Activated CD4-positive, alpha-beta T cell treated with anti-CD3 and anti-CD28 coated beads, Interleukin-2, amount 50 U/mL, for 24 hours (primary cell): ENCODE results near the gene SOX10.
"Not testable (repeated sequence)": the region's sequence is repeated elsewhere in the genome, so short reads cannot be mapped to it uniquely, and the experiment has no call there.

ENCODE experiments used
- DNase-seq, 2 donors: peaks; one replicate each; pipeline ENCODE4 v3.0.0-alpha.2; 2020; ENCODE audit warnings: low read depth in 1 of 2, low spot score in 1 of 2

SOX10 gene

DNA sequence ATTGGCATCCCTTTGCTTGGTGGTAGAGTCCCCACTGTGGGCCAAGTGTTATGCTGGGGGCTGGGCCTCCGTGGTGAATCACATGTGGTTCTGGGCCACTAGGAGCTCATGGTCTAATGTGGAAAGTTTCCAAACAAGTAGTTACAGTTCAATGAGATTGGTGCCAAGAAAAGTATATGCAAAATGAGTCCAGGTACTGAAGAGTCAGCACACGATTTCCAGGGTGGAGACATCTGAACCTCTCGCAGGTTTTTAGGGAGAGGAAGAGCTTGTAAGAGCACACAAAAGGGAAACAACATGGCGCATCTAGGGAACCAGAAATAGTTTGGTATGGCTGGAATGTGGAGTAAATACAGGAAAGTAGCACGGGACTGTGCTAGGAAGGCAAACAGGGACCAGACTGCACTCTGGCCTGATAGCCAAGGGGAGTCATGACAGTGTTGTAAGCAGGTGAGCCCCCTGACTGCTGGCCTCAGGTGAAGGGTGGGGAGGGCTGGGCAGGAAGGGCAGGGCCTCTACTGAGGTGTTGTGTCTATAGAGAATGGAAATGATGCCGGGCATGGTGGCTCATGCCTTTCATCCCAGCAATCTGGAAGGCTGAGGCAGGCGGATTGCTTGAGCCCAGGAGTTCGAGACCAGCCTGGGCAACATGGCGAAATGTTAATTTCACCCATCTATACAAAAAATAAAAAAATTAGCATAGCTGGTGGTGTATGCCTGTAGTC, 18.3 kb downstream of the SOX10 start:
- DNase-seq: no peak

DNA sequence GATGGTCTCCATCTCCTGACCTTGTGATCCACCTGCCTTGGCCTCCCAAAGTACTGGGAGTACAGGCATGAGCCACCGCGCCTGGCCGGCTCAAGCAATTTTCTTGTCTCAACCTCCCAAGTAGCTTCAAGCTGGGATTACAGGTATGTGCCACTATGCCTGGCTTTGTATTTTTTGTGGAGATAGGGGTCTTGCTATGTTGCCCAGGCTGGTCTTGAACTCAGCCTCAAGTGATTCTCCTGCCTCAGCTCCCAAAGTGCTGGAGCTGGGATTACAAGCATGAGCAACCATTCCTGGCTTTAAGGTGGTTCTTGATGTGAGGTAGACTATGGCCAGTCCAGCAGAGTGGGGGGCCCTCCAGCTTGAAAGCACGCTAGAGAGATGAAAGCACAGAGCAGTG, 23.3 kb downstream of the SOX10 start:
- no peak for DNase-seq

DNA sequence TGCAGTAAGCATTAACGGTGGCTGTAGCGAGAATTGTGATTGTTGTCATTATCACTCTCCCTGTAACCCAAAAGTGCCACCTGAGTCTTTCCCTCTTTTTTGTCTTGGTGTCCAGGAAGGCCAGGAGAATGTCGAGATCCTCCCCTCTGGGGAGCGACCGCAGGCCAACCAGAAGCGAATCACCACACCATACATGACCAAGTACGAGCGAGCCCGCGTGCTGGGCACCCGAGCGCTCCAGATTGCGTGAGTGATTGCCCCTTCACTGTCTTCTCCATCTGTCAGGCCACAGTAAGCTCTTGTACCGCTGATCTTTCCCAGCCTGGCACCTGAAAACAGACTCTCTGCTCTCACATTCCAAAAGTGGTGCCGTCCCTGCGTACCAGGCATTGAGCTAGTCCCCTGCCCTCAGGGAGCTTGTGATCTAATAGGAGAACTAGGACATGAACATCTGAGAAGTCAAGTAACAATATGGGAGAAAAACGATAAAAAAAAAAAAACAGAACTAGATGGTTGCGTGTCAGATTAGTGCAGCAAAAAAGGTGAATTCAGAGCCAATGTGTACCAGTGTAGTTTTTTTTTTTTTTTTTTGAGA, 25.0 kb downstream of the SOX10 start:
- no peak for DNase-seq

DNA sequence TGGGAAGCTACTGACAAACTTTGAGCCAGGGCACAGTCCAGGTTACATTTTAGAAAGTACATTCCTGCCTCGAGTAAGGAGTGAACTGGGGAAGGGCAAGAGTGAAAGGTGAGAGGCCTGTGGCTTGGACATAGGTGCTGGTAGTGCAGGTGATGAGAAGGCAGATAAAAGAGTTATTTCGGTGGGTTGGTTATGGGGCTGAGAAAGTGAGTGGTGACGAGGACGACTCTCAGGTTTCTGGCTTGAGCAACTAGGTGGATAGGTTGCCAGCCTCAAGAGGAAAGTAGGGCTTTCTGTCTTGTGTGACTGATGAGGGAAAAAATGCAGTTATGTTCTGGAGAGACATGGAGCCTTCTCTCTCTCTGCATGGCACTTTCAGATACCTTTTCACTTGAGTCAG, 27.1 kb downstream of the SOX10 start:
- no peak for DNase-seq

DNA sequence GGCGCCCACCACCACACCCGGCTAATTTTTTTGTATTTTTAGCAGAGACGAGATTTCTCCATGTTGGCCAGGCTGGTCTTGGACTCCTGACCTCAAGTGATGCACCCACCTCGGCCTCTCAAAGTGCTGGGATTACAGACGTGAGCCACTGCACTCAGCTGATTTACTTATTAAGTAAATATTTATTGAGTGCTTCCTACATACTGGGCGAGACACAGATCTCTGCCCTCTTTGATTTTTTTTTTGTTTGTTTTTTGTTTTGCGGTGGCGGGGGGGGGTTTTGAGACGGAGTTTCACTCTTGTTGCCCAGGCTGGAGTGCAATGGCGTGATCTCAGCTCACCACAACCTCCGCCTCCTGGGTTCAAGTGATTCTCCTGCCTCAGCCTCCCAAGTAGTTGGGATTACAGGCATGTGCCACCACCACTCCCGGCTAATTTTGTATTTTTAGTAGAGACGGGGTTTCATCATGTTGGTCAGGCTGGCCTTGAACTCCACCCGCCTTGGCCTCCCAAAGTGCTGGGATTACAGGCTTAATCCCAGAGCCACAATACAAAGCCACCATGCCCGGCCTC, 28.4 kb downstream of the SOX10 start:
- not testable (repeated sequence) for DNase-seq

DNA sequence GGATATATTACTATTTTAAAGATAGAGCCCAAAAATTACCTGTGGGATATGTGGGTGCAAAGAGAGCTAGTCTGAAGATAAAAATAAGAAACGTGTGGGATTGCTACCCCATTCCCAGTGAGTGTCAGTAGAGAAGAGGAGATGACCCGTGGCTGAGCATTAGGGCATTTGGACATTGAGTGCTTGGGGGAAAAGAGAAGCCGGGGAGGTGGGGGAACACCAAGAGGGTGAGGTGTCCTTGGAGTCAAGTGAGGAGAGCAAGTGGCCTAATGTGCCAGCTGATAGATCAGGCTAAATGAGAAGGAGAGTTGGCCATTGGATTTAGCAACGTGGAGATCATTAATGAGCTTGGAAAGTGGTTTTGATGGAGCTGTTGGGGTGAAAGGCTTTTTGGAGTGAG, 29.7 kb downstream of the SOX10 start:
- no peak for DNase-seq

DNA sequence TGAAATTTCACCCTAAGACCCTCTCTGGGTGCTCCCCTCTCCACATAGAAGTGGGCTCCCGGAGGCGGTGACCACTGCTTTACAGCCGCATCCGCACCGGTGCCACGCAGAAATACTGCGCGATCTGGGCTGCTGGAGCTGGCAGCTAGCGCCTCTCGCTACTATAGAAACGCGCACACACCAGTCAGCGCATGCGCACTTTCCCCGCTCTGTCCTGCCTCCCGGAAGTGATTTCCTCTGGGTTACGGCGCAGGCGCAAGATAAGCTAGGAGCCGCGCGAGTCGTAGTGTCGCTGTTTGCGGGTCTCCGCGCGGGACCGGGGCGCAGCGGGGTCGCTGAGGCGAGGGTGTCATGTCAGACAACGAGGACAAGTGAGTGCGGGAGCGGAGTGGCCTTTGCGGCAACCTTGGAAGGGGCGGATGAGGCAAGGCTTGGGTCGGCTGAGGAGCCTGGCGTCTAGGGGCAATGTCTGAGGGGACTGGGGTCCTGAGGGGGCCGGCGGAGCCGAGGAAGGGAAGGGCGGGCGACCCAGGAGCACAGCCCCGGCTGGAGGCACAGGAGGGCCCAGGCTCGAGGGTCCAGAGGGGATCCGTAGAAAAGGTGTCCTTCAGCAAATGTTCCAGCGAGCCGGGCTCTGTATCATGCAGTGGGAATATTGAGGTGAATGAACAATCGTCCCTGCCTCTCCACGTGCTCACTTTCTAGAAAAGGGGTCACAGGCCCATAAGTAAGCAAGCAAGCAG, 30.7 kb downstream of the SOX10 start, which contains the start of the genes C22orf23 and POLR2F:
C22orf23 (minus strand) TSS at position 165 of the 743 bp plus-strand sequence. CDS start 452 bp downstream, outside the sequence.
POLR2F (plus strand) TSS at position 263 of the 743 bp plus-strand sequence; CDS start at position 352, 89 bp downstream.
- DNase-seq: peak; percentile 91 to 96

DNA sequence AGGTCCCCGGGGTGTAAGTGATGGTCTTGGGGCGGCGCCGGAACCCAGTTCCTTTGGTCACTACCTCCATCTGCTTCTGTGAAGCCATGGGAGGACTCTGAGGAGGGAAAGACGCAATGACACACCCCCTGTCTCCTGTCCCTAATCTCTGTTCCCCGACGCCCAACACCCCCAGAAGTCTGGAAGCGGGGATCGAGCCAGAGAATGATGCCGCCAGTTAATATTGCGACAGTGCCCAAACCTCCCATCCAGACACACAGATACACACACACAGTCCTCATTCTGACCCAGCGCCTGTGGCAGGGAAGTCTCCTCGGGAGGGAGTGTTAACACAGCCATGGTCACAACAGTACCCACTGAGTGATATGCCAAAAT, 31.3 kb downstream of the SOX10 start:
- DNase-seq: no peak

DNA sequence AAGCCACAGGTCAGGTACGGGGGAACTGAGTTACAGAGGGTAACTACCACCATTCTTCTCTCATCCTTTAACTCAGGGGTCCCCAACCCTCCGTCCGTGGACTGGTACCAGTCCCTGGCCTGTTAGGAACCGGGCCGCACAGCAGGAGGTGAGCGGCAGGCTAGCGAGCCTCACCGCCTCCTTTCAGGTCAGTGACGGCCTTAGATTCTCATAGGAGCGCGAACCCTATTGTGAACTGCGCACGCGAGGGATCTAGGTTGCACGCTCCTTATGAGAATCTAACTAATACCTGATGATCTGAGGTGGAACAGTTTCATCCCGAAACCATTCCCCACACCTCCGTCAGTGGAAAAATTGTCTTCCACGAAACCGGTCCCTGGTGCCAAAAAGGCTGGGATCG, 31.7 kb downstream of the SOX10 start:
- DNase-seq: not testable (repeated sequence)

DNA sequence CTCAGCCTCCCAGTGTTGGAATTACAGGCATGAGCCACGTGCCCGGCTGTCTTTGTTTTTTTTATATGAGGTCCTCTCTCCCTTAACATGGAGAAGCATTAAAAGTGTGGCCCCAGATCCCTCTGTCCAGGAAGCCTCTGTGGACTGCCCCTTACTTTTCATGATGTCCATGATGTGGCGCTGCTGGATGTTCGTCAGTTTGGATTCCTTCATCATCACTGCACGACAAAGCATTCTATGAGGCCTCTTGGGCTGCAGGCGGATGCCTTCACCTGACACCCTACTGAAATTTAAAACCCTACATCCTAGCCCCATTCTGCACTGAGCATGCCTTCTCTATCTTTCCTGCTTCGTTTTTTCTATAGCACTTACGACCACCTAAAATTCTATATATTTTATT, 33.0 kb downstream of the SOX10 start:
- DNase-seq: no peak

DNA sequence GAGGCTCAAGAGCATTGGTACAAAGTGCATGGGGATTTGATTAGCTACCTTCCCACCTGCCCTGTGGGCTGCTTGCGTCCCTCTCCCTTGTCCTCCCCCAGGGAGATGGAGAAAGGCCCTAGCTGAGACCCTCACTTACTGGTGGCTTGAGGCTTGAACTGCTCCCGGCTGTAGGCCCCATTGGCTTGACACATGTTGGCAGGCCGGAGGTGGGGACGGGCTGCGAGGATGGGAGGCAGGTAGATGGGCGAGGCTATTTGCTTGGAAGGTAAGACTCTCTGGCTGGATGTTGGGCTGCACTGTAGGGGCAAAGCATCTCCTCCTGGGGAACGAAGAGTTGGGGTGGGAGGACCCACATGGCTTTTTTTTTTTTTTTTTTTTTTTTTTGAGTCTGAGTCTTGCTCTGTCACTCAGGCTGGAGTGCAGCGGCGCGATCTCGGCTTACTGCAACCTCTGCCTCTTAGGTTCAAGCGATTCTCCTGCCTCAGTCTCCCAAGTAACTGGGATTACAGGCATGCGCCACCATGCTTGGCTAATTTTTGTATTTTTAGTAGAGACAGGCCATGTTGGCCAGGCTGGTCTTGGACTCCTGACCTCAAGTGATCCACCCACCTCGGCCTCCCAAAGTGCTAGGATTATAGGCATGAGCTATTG, 37.1 kb downstream of the SOX10 start:
- not testable (repeated sequence) for DNase-seq

DNA sequence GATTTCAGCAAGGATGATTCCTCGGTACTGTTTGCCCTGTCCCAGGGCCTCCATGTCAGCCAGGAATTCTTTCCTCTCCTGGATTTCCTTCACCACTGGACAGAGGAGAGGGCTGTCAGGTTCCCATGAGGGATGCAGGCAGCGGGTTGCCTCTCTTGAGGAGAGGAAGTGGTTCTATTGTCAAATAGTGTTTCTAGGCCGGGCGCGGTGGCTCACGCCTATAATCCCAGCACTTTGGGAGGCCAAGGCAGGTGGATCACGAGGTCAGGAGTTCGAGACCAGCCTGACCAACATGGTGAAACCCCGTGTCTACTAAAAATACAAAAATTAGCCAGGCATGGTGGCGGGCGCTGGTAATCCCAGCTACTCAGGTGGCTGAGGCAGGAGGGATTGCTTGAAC, 39.9 kb downstream of the SOX10 start:
- DNase-seq: not testable (repeated sequence)

DNA sequence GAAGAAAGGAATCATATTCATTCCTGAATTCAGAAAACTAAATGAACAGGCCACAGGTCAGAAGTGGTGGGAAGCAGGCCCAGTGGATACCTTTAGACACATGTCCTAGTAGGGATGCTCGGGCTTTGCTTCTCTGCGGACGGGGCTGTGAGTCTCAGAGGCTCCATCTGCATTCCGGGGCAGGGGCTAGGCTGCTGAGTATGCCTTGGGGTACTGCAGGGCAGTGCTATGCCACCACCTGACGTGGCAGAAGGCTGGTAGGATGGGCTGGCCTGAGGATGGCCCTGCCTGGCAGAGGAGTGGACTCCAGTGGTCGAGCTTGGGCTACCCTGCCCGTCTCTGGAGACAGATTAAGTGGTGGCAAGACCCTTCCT, 40.5 kb downstream of the SOX10 start:
- no peak for DNase-seq

DNA sequence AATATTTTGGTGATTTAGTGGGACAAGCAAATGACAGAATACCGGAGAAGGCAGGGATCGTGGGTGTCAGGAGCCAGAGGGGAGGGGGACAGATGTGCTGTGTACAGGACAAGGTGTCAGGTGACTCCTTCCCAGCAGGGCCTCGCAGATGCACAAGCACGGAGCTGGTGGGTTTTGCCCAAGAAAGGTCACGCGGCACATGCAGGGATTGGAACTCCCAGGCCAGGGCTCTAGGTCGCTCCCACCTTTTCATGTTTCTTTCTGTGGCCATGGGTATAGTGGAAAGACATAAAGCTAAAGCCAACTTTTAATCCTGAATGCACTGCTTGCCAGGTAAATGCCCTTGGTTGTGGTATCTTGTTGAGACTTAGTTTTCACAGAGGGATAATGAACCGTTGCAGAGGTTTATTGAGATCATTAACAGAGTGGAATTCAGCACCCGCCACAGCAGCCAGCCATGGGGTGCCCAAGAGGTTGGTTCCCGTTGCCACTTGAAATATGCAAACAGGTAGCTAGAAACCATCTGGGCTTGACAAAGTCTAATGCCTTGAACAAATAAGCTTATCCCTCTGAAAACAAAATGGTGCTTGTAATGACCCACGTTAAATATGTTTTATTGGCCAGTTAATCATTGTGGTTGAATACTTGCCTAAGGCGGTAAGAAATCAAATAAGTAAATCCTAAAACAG, 41.1 kb downstream of the SOX10 start:
- DNase-seq: no peak

DNA sequence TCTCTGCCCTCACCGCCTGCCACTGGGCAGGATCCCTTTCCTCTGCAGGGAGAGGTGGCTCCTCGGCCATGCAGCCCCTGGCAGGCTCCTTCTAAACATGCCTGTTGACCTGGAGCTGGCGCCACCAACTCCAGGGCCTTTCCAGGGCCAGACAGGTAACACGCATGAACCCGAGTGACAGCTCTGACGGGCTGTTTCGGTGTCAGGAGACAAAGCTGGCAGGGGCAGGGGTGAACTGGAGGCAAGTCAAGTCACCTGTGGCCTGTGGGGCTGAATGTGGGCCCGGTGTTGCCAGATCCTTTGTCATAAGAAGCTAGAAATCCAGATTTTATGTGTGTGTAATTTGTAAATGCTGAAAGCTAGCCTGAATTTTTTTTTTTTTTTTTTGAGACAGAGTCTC, 42.2 kb downstream of the SOX10 start:
- DNase-seq: no peak

DNA sequence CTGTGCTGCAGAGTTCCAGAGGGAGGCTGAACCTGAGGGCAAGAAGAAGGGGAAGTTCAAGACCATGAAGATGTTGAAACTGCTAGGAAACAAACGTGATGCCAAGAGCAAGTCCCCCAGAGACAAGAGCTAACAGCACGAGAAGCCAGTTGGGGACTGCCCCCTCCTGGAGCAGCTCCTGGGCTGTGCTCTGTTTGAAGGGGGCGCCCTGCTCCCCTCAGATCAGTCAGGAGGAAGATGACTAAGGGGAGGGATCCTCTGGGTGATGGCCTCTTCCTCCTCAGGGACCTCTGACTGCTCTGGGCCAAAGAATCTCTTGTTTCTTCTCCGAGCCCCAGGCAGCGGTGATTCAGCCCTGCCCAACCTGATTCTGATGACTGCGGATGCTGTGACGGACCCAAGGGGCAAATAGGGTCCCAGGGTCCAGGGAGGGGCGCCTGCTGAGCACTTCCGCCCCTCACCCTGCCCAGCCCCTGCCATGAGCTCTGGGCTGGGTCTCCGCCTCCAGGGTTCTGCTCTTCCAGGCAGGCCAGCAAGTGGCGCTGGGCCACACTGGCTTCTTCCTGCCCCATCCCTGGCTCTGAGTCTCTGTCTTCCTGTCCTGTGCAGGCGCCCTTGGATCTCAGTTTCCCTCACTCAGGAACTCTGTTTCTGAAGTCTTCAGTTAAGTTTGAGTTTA, 43.5 kb downstream of the SOX10 start:
- DNase-seq: no peak

DNA sequence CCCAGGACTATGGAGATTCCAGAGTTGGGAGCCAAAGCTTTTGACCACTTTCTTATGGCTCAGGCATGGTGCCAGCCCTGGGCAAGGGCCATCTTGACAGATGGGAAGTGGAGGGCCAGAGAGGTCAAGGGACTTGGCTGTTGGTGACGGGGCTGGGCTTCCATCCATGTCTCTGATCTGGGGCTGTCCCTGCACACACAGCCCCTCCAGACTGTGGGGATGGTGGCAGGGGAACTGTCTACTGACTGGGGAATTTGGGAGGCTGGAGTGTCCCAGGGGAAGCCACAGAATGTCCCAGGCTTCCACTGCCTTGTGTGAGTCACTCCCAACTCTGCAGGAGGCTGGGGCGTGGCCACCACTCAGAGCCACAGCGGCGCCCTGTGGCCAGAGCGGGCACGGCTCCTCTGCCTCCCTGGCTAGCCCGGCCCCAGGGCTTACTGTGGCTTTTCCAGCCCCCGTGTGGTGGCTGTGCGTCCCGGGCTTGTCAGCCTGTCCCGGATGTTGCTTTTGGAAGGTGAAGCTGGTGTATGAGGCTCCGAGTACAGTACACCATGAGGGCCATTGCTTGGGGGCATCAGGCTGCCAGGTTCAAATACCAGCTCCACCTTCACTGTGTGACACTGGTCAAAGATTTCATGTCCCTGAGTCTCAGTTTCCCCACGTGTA, 50.5 kb downstream of the SOX10 start:
- DNase-seq: peak; percentile 59 to 73

DNA sequence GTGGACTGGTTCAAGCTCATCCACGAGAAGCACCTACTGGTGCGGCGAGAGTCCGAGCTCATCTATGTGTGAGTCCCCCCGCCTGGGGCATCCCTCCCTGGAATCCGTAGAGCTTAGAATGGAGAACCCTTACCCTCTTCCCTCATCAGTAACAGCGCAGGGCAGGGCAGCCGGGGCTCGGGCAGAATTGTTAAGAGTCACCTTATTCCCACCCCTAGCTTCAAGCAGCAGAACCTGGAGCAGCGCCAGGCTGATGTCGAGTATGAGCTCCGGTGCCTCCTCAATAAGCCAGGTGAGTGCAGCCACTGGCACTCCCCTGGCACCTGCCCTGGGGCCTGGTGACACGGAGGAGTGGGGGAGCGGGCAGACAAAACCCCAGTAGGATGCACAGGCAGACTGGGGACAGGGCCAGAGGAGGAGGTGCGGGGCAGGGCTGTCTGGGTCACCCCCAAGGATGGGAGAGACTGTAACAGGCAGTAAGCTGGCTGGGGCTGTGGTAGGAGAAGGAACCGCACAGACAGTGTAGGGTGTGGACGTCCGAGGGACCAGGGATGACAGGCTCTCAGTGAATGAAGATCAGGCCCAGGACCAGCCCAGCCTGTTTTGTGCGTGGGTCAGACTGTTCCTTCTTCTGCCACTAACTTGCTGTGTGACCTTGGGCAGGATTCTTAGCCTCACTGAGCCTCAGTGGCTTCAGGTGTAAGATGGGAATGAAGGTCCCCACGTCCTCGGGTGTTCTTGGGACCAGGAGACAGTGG, 51.4 kb downstream of the SOX10 start:
- no peak for DNase-seq

DNA sequence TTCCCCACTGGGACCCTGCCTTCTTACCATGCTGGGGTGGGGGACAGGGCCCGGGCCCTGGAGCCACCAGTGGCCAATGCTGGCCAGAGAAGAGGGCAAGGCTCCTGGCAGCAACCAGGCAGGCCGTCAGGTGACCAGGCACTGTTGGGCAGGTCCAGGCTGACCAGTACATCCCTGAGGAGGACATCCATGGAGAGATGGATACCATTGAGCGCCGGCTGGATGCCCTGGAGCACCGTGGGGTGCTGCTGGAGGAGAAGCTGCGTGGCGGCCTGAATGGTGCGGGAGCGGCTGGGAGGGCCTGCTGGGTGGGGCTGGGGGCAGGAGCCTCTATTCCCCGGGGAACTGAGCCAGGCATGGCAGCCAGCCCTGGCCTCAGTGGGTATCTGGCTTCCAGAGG, 52.0 kb downstream of the SOX10 start:
- DNase-seq: no peak
